CD4-positive, alpha-beta memory T cell (primary cell): Measurements from ENCODE around the gene PLRG1. TPM values are rescaled to one million over a fixed set of nuclear protein-coding genes. Genes with fewer than 3 reads are reported as not detected.

Experiments
- CTCF ChIA-PET: fragments of 350-600 bp; sonication (Branson Sonifier 250); formaldehyde crosslinking; loops from one replicate; lab custom pipeline; 2021; ENCODE audit warnings: inconsistent platforms; ENCODE audit not compliant: partially characterized antibody; lab: Charles Lee
- POLR2A ChIA-PET: fragments of 350-600 bp; sonication (Branson Sonifier 250); formaldehyde crosslinking; loops from one replicate; lab custom pipeline; 2021; ENCODE audit not compliant: partially characterized antibody; lab: Charles Lee
- DNase-seq, 5 donors: peaks; one replicate each; pipeline versions ENCODE4 v3.0.0 to v3.0.0-alpha.2; 2020 to 2022; ENCODE audit warnings: mixed read lengths in 1 of 5
- H3K27ac ChIP-seq: one replicate; pipeline ENCODE4 v1.7.0; 2013; ENCODE audit warnings: low read depth, low read length
- H3K27me3 ChIP-seq: 2 replicates; pipeline ENCODE4 v1.7.0; 2013; ENCODE audit warnings: mild to moderate bottlenecking, low read length, moderate library complexity; ENCODE audit not compliant: insufficient read depth
- H3K36me3 ChIP-seq: 2 replicates; pipeline ENCODE4 v1.7.0; 2013; ENCODE audit warnings: mild to moderate bottlenecking, low read length, moderate library complexity; ENCODE audit not compliant: insufficient read depth
- H3K4me1 ChIP-seq: 2 replicates; pipeline ENCODE4 v1.7.0; 2013; ENCODE audit warnings: mild to moderate bottlenecking, low read length, moderate library complexity; ENCODE audit not compliant: insufficient read depth
- H3K4me3 ChIP-seq, 2 donors: one replicate each; pipeline ENCODE4 v1.7.0; 2013; ENCODE audit warnings: low read length in 2 of 2, mild to moderate bottlenecking in 1 of 2
- H3K9me3 ChIP-seq, 2 donors: one replicate each; pipeline ENCODE4 v1.7.0; 2013; ENCODE audit warnings: low read length in 2 of 2, control low read depth in 1 of 2; ENCODE audit not compliant: control insufficient read depth in 1 of 2
- H3K27ac Mint-ChIP-seq, 7 donors: one replicate each; pipeline ENCODE4 v1.8.0; 2020 to 2021; ENCODE audit warnings: mixed read lengths in 7 of 7, mild to moderate bottlenecking in 6 of 7, inconsistent platforms in 3 of 7, moderate library complexity in 3 of 7
- H3K27me3 Mint-ChIP-seq, 2 donors: one replicate each; pipeline ENCODE4 v1.8.0; 2020 to 2021; ENCODE audit warnings: mixed read lengths in 2 of 2
- H3K36me3 Mint-ChIP-seq, 2 donors: one replicate each; pipeline ENCODE4 v1.8.0; 2020 to 2021; ENCODE audit warnings: mixed read lengths in 2 of 2, inconsistent platforms in 1 of 2, mild to moderate bottlenecking in 1 of 2
- H3K4me1 Mint-ChIP-seq, 4 donors: one replicate each; pipeline ENCODE4 v1.8.0; 2020 to 2021; ENCODE audit warnings: mixed read lengths in 4 of 4, mild to moderate bottlenecking in 1 of 4
- H3K4me3 Mint-ChIP-seq, 8 donors: one replicate each; pipeline ENCODE4 v1.8.0; 2020 to 2021; ENCODE audit warnings: mixed read lengths in 8 of 8, mild to moderate bottlenecking in 7 of 8, moderate library complexity in 6 of 8, inconsistent platforms in 3 of 8
- H3K9me3 Mint-ChIP-seq, 8 donors: one replicate each; pipeline ENCODE4 v1.8.0; 2020 to 2021; ENCODE audit warnings: mixed read lengths in 8 of 8, mild to moderate bottlenecking in 5 of 8, inconsistent platforms in 3 of 8, moderate library complexity in 1 of 8
- intact Hi-C: fragments of 100-400 bp; cut with micrococcal nuclease; formaldehyde crosslinking; loops from one replicate; pipeline ENCODE4 v1.15.1; 2023
- polyA plus RNA-seq, 2 donors: library from polyadenylated mRNA; unstranded; fragments of 300-500 nt; fragmentation: Illumina TruSeq; gene quantifications; one replicate each; pipeline ENCODE4 v1.2.3, GENCODE V29; 2021
- total RNA-seq, 2 experiments: library from RNA; stranded (reverse); gene quantifications; one replicate each; pipeline ENCODE4 v1.2.3, GENCODE V29; 2021

The PLRG1 gene
- total and polyA plus RNA-seq, 4 experiments from 2014 or later: 77.5 to 91.8 (median 83.1) TPM

DNA sequence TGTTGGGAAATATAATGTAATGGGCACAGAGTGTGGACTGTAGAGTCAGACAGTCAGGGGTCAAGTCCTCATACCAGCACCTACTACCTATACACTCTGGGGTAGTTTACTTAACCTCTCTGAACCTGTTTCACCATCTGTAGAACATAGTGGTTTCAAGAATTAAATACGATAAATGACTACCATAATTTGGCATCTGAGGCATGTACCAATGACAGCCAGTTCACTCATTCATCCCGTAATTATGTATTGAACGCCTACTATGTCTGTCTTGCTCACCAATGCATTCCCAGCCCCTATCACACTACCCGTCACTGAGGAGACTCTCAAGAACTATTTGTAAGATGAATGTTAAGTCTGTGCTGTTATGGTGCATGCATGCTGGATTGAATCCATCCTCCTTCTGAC lies 10.6 kb upstream of the PLRG1 start:
- H3K4me3 ChIP-seq: no peak overlapping the region
- Mint-ChIP-seq H3K4me1 (no peaks in the 10 kb centered on the region), H3K27me3 (peaks cover 5 to 9% of the 10 kb centered on the region in 2 donors), H3K36me3 (no peaks in the 10 kb centered on the region), H3K4me3 (no peak overlapping the region), H3K27ac (no peak overlapping the region), H3K9me3 (no peaks in the 10 kb centered on the region)
- ChIA-PET POLR2A (no interaction called here), CTCF (interaction anchor here (2.6 to 2.8 kb wide), 2 partner anchors 11 to 58 kb away, joined by 8 to 33 read pairs; partner anchors contain the start of gene PLRG1)
- no peaks in the 10 kb centered on the region for H3K36me3 ChIP-seq
- H3K27me3 ChIP-seq: no peaks in the 10 kb centered on the region
- intact Hi-C loops: no loop called here
- no peak for DNase-seq
- no peak overlapping the region for H3K27ac ChIP-seq
- H3K9me3 ChIP-seq: no peaks in the 10 kb centered on the region
- no peaks in the 10 kb centered on the region for H3K4me1 ChIP-seq

- intact Hi-C loops: no loop called here
- Mint-ChIP-seq H3K27ac (no peak overlapping the region), H3K9me3 (no peaks in the 10 kb centered on the region), H3K27me3 (peaks cover 5 to 9% of the 10 kb centered on the region in 2 donors), H3K36me3 (no peaks in the 10 kb centered on the region), H3K4me3 (no peak overlapping the region), H3K4me1 (no peaks in the 10 kb centered on the region)
- Histone ChIP-seq H3K27ac (no peak overlapping the region), H3K36me3 (no peaks in the 10 kb centered on the region), H3K27me3 (no peaks in the 10 kb centered on the region), H3K9me3 (no peaks in the 10 kb centered on the region), H3K4me3 (no peak overlapping the region), H3K4me1 (no peaks in the 10 kb centered on the region)
- DNase-seq: no peak
- ChIA-PET POLR2A (no interaction called here), CTCF (interaction anchor here (0.6 to 2.8 kb wide), 3 partner anchors 11 to 62 kb away, joined by 3 to 33 read pairs (median 8); partner anchors contain the start of gene PLRG1)
These were observed 10.2 kb upstream of the PLRG1 start for GRCh38 chr4:154560419-154560801.

GRCh38 chr4:154559494-154560418 lies 9.6 kb upstream of the PLRG1 start:
- Mint-ChIP-seq H3K27me3 (peaks cover 5 to 9% of the 10 kb centered on the region in 2 donors), H3K9me3 (no peaks in the 10 kb centered on the region), H3K36me3 (no peaks in the 10 kb centered on the region), H3K4me1 (no peaks in the 10 kb centered on the region), H3K27ac (no peak overlapping the region), H3K4me3 (peak overlapping the region in 1 of 8 donors; percentile 12)
- no peaks in the 10 kb centered on the region for H3K36me3 ChIP-seq
- no peak for DNase-seq
- H3K9me3 ChIP-seq: no peaks in the 10 kb centered on the region
- intact Hi-C loops: loop anchor here (10.0 kb wide), 1 partner anchor 1225 kb away; no protein-coding TSS in a partner anchor
- H3K27ac ChIP-seq: no peak overlapping the region
- POLR2A ChIA-PET: interaction anchor here (1.1 kb wide), 1 partner anchor 9 kb away, joined by 4 read pairs; the partner anchor contains the start of gene PLRG1
- CTCF ChIA-PET: interaction anchor here (0.6 to 2.8 kb wide), 12 partner anchors 9 to 815 kb away, joined by 3 to 33 read pairs (median 4); partner anchors contain the start of genes FGG and PLRG1
- H3K27me3 ChIP-seq: no peaks in the 10 kb centered on the region
- H3K4me1 ChIP-seq: no peaks in the 10 kb centered on the region
- H3K4me3 ChIP-seq: no peak overlapping the region

- Histone ChIP-seq H3K4me1 (no peaks in the 10 kb centered on the region), H3K27me3 (no peaks in the 10 kb centered on the region), H3K9me3 (no peaks in the 10 kb centered on the region), H3K27ac (no peak overlapping the region), H3K36me3 (no peaks in the 10 kb centered on the region), H3K4me3 (no peak overlapping the region)
- DNase-seq: no peak
- intact Hi-C loops: loop anchor here (10.0 kb wide), 1 partner anchor 1226 kb away; no protein-coding TSS in a partner anchor
- Mint-ChIP-seq H3K36me3 (no peaks in the 10 kb centered on the region), H3K27me3 (peaks cover 5 to 9% of the 10 kb centered on the region in 2 donors), H3K4me1 (no peaks in the 10 kb centered on the region), H3K27ac (no peak overlapping the region), H3K4me3 (no peak overlapping the region), H3K9me3 (no peaks in the 10 kb centered on the region)
- ChIA-PET CTCF (interaction anchor here (0.8 to 2.8 kb wide), 11 partner anchors 9 to 816 kb away, joined by 3 to 33 read pairs (median 4); partner anchors contain the start of genes FGG and PLRG1), POLR2A (interaction anchor here (1.1 kb wide), 1 partner anchor 9 kb away, joined by 4 read pairs; the partner anchor contains the start of gene PLRG1)
These were observed 8.9 kb upstream of the PLRG1 start for GRCh38 chr4:154559141-154559493.

DNA sequence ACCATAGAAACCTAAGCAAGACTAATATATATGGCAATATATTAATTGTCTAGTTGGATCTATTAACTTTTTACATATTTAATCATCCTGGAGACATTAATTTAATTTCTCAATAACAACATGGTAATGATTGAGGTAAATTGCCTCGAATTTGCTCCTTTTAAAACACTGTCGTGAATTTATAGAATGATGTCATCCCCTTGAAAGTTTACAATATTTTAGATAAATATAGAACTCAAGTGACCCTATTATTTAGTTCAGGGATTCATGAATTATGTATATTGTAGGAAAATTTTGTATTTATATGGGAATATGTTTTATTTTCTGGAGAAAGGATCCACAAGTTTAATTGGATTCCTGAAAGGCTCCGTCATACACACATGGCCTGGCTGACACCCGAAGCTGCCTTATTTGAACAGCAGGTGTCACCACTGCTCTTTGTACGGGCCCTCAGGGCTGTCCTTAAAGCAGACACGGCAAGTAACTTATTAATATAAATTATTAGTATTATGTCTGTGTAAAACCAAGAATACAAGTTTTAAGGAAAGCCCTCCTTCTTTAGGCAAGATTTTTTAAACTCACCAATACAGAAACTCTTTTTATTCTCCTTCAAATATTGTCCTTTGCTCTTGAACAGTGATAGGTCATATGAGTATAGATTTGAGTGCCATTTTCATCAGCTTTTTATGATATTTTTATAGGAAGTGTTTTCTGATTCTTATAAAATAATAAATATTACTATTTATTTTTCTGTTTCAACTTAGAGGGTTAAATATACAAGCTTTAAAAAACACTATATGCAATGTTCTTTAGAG lies 1.9 kb upstream of the PLRG1 start:
- no peak overlapping the region for H3K27ac ChIP-seq
- peaks cover 22% of the 10 kb centered on the region for H3K4me1 ChIP-seq
- no peaks in the 10 kb centered on the region for H3K9me3 Mint-ChIP-seq
- H3K4me3 Mint-ChIP-seq: peak overlapping the region in 2 of 8 donors; percentile 29 to 57
- no peaks in the 10 kb centered on the region for H3K27me3 Mint-ChIP-seq
- DNase-seq: peak; percentile 68 to 72 (median 68)
- peak overlapping the region in 3 of 7 donors; percentile 18 to 62 (median 47) for H3K27ac Mint-ChIP-seq
- no peaks in the 10 kb centered on the region for H3K9me3 ChIP-seq
- peaks cover 5% of the 10 kb centered on the region for H3K36me3 ChIP-seq
- no peaks in the 10 kb centered on the region for H3K27me3 ChIP-seq
- intact Hi-C loops: loop anchor here (1.0 to 10.0 kb wide), 6 partner anchors 66 to 1233 kb away; partner anchors contain the start of gene SFRP2
- peaks cover 6 to 17% of the 10 kb centered on the region in 2 donors for H3K36me3 Mint-ChIP-seq
- H3K4me3 ChIP-seq: no peak overlapping the region
- ChIA-PET CTCF (interaction anchor here (0.5 to 7.5 kb wide), 12 partner anchors 8 to 1401 kb away, joined by 3 to 120 read pairs (median 4); partner anchors contain the start of genes CTSO and MAP9), POLR2A (interaction anchor here (0.7 kb wide), 1 partner anchor 16 kb away, joined by 3 read pairs; no protein-coding TSS in a partner anchor)
- peaks cover 13 to 28% (median 24%) of the 10 kb centered on the region in 4 donors for H3K4me1 Mint-ChIP-seq

DNA sequence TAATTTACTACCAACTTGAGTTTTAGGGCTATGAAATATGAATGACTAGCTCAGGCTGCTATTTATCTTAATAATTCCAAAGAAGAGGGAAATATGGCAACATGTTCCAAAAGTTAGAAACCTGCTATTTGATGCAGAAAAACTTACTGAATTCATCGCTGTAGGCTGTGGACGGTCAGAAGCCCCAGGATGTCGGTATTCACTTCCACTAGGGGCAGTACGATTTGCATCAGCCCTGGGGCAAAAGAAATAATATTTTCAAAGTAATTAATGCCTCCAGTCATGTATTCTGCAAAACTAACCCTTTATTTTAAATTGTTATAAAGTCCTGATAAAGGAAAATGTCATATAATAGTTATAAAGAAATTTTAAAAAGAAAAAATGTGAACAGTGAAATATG lies 4.5 kb downstream of the PLRG1 start:
- intact Hi-C loops: no loop called here
- POLR2A ChIA-PET: no interaction called here
- no peak for DNase-seq
- no peaks in the 10 kb centered on the region for H3K27me3 Mint-ChIP-seq
- CTCF ChIA-PET: no interaction called here
- no peaks in the 10 kb centered on the region for H3K9me3 Mint-ChIP-seq
- no peaks in the 10 kb centered on the region for H3K9me3 ChIP-seq
- peaks cover 33 to 68% of the 10 kb centered on the region in 2 donors for H3K36me3 Mint-ChIP-seq
- H3K4me3 Mint-ChIP-seq: no peak overlapping the region
- H3K4me1 Mint-ChIP-seq: peaks cover 12 to 24% (median 20%) of the 10 kb centered on the region in 4 donors
- H3K27me3 ChIP-seq: no peaks in the 10 kb centered on the region
- no peak overlapping the region for H3K27ac Mint-ChIP-seq
- no peak overlapping the region for H3K4me3 ChIP-seq
- peaks cover 60% of the 10 kb centered on the region for H3K36me3 ChIP-seq
- peaks cover 17% of the 10 kb centered on the region for H3K4me1 ChIP-seq
- no peak overlapping the region for H3K27ac ChIP-seq
